ENCODE results near the gene MATCAP1. TPM values are rescaled to one million over a fixed set of nuclear protein-coding genes. Genes with fewer than 3 reads are reported as not detected.

Gene MATCAP1
- total and polyA plus RNA-seq, 10 of the 15 experiments (the other 5 are each of a cell fraction or from before 2014, with no cell fraction given) = 2.8 to 25.8 (median 8.6) TPM

DNA sequence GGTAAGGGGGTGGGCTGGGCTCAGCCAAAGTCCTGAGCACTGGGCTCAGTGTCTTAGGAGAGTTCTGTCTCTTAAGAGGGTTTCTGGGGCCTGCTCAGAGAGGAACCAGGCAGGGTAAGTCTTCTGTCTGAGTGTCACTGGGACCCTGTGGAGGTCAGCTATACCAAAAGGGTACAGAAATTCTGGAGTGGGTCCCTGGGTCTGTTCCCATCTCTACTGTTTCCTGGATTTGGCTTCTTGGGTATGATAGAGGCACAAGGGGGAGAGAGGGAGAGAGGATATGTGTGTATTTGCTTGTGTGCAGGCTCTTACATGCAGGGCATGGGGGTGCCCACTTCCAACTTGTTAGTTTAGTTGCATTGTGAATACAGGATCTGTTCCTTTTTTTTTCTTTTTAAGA, 9.8 kb upstream of the MATCAP1 start:
- POLR2A ChIA-PET = interaction anchor here (0.6 to 4.7 kb wide), 7 partner anchors 9 to 156 kb away, joined by 3 to 22 read pairs (median 3); partner anchors contain the start of gene TMEM208
- no TSS peak for BruUV-seq (replicated peaks)
- peak overlapping the region; percentile 79; the same call in 1 of the 2 replicates for H3K27ac ChIP-seq (ENCODE audit: control insufficient read depth, insufficient read depth)
- in situ Hi-C loops (cut with MboI) (no loop called here), intact Hi-C loops (cut with micrococcal nuclease; ENCODE audit: unreplicated experiment) (loop anchor here (2.0 kb wide), 1 partner anchor 53 kb away; the partner anchor contains the start of gene FHOD1)
- SMC1A ChIA-PET (ENCODE audit: uncharacterized antibody, unreplicated experiment) = interaction anchor here (2.1 kb wide), 1 partner anchor 51 kb away, joined by 9 read pairs; no protein-coding TSS in a partner anchor
- DNase-seq (ENCODE audit: low read depth, low spot score) (no peak), FAIRE-seq (no peak), ATAC-seq (no peak)
- RAD21 ChIA-PET (ENCODE audit: unreplicated experiment) = interaction anchor here (1.2 to 1.7 kb wide), 3 partner anchors 8 to 53 kb away, joined by 3 to 7 read pairs (median 6); partner anchors contain the start of genes FHOD1 and TMEM208
- peaks cover 23% of the 10 kb centered on the region for H3K79me2 ChIP-seq (ENCODE audit: control insufficient read depth, insufficient read depth, low read length)
- peaks cover 14 to 30% of the 10 kb centered on the region in 2 experiments for H3K36me3 ChIP-seq (ENCODE audit: control insufficient read depth in 2 of 2, insufficient read depth in 2 of 2, low read length in 1 of 2)
- CTCF ChIA-PET = interaction anchor here (0.8 to 1.8 kb wide), 6 partner anchors 19 to 239 kb away, joined by 3 to 11 read pairs (median 4); partner anchors contain the start of genes FBXL8, FHOD1, TMEM208 and TRADD
- TF ChIP-seq POU2F2 (IDR thresholded peaks at IDR 0.05; ENCODE audit: borderline replicate concordance, low read depth, low read length) (no peak), SUZ12 (IDR thresholded peaks at IDR 0.05; ENCODE audit: unreplicated experiment) (no peak), FOS (IDR thresholded peaks at IDR 0.05; ENCODE audit: borderline replicate concordance, extremely low read depth, insufficient read length) (no peak), CBX3 (IDR thresholded peaks at IDR 0.05; ENCODE audit: borderline replicate concordance, low read depth) (no peak), REST (IDR thresholded peaks at IDR 0.05; ENCODE audit: low read depth, low read length) (no peak), IKZF2 (IDR thresholded peaks at IDR 0.05) (no peak), ZBED1 (IDR thresholded peaks at IDR 0.05; ENCODE audit: borderline replicate concordance) (no peak)
- TF ChIP-seq, protein P1, sequence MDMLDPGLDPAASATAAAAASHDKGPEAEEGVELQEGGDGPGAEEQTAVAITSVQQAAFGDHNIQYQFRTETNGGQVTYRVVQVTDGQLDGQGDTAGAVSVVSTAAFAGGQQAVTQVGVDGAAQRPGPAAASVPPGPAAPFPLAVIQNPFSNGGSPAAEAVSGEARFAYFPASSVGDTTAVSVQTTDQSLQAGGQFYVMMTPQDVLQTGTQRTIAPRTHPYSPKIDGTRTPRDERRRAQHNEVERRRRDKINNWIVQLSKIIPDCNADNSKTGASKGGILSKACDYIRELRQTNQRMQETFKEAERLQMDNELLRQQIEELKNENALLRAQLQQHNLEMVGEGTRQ (IDR thresholded peaks at IDR 0.05; ENCODE audit: borderline replicate concordance, low read depth, low read length) = no peak
- H3K9me3 ChIP-seq (replicated peaks; ENCODE audit: control insufficient read depth, insufficient read depth, low read length) = no peaks in the 10 kb centered on the region
- no peak overlapping the region for H2AFZ ChIP-seq (ENCODE audit: control insufficient read depth, low read depth, low read length)
- peaks cover 7% of the 10 kb centered on the region for H4K20me1 ChIP-seq (ENCODE audit: control insufficient read depth, insufficient read depth)
- peak overlapping the region; percentile 99 for H3K4me3 ChIP-seq
- H3K4me1 ChIP-seq (ENCODE audit: control insufficient read depth, insufficient read depth, low read length) = peaks cover 8% of the 10 kb centered on the region
- H3K27me3 ChIP-seq (replicated peaks in 1 of 2; ENCODE audit: control insufficient read depth in 2 of 2, insufficient read depth in 2 of 2, low read length in 1 of 2) = no peaks in the 10 kb centered on the region
- peak overlapping the region; percentile 95 for H3K4me2 ChIP-seq (ENCODE audit: control insufficient read depth, insufficient read depth)
- H3K9ac ChIP-seq (ENCODE audit: control insufficient read depth, insufficient read depth, low read length) = peak overlapping the region; percentile 97
